SK-N-MC (cell line): Measurements from ENCODE around the gene BCAS4.

Experiments used
- EZH2 ChIP-seq: fragments of 200-600 bp; sonication (generic); IDR thresholded peaks from one replicate; pipeline ENCODE4 v1.6.1; 2017; ENCODE audit warnings: antibody characterized with exemption
- FOXP2 ChIP-seq: optimal IDR thresholded peaks from 2 replicates; pipeline ENCODE3; 2011; ENCODE audit warnings: mild to moderate bottlenecking, moderate library complexity; ENCODE audit not compliant: insufficient read depth; ENCODE audit errors: extremely low read length, control extremely low read depth
- POLR2AphosphoS5 ChIP-seq: IDR thresholded peaks from 2 replicates; pipeline ENCODE4 v1.6.1; 2012; ENCODE audit warnings: mild to moderate bottlenecking, low read depth, low read length, borderline replicate concordance

- TF ChIP-seq POLR2AphosphoS5, result no peak
- TF ChIP-seq EZH2, result no peak
- no peak for TF ChIP-seq FOXP2
Observed at GRCh38 chr20:50852085-50852484, 57.2 kb downstream of the BCAS4 start.
